Activated CD4-positive, alpha-beta T cell treated with anti-CD3 and anti-CD28 coated beads, Interleukin-2, amount 50 U/mL, for 1 hour (primary cell): Measurements from ENCODE around the gene DKK2.
"Not testable (repeated sequence)": the region's sequence is repeated elsewhere in the genome, so short reads cannot be mapped to it uniquely, and the experiment has no call there.

Experiments
- DNase-seq: peaks from one replicate; pipeline ENCODE4 v3.0.0-alpha.2; 2020

Gene DKK2

GRCh38 chr4:107011312-107011711, 24.8 kb downstream of the DKK2 start:
- no peak for DNase-seq

- DNase-seq = no peak
Observed at GRCh38 chr4:107009196-107009968, 26.7 kb downstream of the DKK2 start.

GRCh38 chr4:107008115-107008514, 28.0 kb downstream of the DKK2 start:
- no peak for DNase-seq

GRCh38 chr4:107006218-107006617, 29.9 kb downstream of the DKK2 start:
- DNase-seq = no peak

GRCh38 chr4:106996490-106996889, 39.6 kb downstream of the DKK2 start:
- DNase-seq = no peak

- no peak for DNase-seq
Observed at GRCh38 chr4:106993827-106994226, 42.3 kb downstream of the DKK2 start.

- no peak for DNase-seq
Observed at GRCh38 chr4:106987311-106987710, 48.8 kb downstream of the DKK2 start.

- DNase-seq = no peak
Observed at GRCh38 chr4:106986486-106986885, 49.6 kb downstream of the DKK2 start.

- DNase-seq = no peak
Observed at GRCh38 chr4:106985830-106986229, 50.3 kb downstream of the DKK2 start.

- DNase-seq = no peak
Observed at GRCh38 chr4:106982711-106983211, 53.4 kb downstream of the DKK2 start.

GRCh38 chr4:106981431-106981830, 54.7 kb downstream of the DKK2 start:
- DNase-seq = no peak

- no peak for DNase-seq
Observed at GRCh38 chr4:106979476-106979875, 56.6 kb downstream of the DKK2 start.

- DNase-seq = no peak
Observed at GRCh38 chr4:106978046-106978774, 57.9 kb downstream of the DKK2 start.

GRCh38 chr4:106971636-106972035, 64.5 kb downstream of the DKK2 start:
- no peak for DNase-seq

- DNase-seq = no peak
Observed at GRCh38 chr4:106967892-106968291, 68.2 kb downstream of the DKK2 start.

- DNase-seq = no peak
Observed at GRCh38 chr4:106953036-106953705, 82.9 kb downstream of the DKK2 start.

GRCh38 chr4:106951891-106952290, 84.2 kb downstream of the DKK2 start:
- no peak for DNase-seq

GRCh38 chr4:106941841-106942240, 94.3 kb downstream of the DKK2 start:
- DNase-seq = no peak

- no peak for DNase-seq
Observed at GRCh38 chr4:106930522-106930921, 105.6 kb downstream of the DKK2 start.

- no peak for DNase-seq
Observed at GRCh38 chr4:106929248-106929647, 106.9 kb downstream of the DKK2 start.

GRCh38 chr4:106914223-106914622, 121.9 kb downstream of the DKK2 start:
- DNase-seq = no peak

GRCh38 chr4:106909486-106910188, 126.5 kb downstream of the DKK2 start:
- no peak for DNase-seq

GRCh38 chr4:106908049-106908448, 128.1 kb downstream of the DKK2 start:
- DNase-seq = not testable (repeated sequence)
